Stimulated activated memory B cell treated with anti-CD40 and anti-IgM and Interleukin-4, amounts not matched to agents 10 μg/mL and 1 μg/mL and 100 μg/mL, for 72 hours (primary cell): ENCODE results near the gene STC2.

ENCODE experiments used
- ATAC-seq: fragments of 150-1000 bp; cut with Tn5 transposase; 2 replicates; pipeline ENCODE4 v1.10.0; 2021
- H3K27ac Mint-ChIP-seq: one replicate; pipeline ENCODE4 v1.8.0; 2022; ENCODE audit warnings: mild to moderate bottlenecking, mixed read lengths
- H3K27me3 Mint-ChIP-seq: one replicate; pipeline ENCODE4 v1.8.0; 2022; ENCODE audit warnings: mixed read lengths
- H3K36me3 Mint-ChIP-seq: one replicate; pipeline ENCODE4 v1.8.0; 2022; ENCODE audit warnings: mixed read lengths
- H3K4me1 Mint-ChIP-seq: one replicate; pipeline ENCODE4 v1.8.0; 2022; ENCODE audit warnings: mixed read lengths
- H3K4me3 Mint-ChIP-seq: one replicate; pipeline ENCODE4 v1.8.0; 2022; ENCODE audit warnings: mild to moderate bottlenecking, moderate library complexity, mixed read lengths
- H3K9me3 Mint-ChIP-seq: one replicate; pipeline ENCODE4 v1.8.0; 2022; ENCODE audit warnings: mixed read lengths

Gene STC2

GRCh38 chr5:173279166-173279565 is 49.0 kb downstream of the STC2 start:
- H3K36me3 Mint-ChIP-seq, result peaks cover 2% of the 10 kb centered on the region
- no peaks in the 10 kb centered on the region for H3K4me1 Mint-ChIP-seq
- H3K4me3 Mint-ChIP-seq, result no peak overlapping the region
- ATAC-seq, result no peak
- H3K27me3 Mint-ChIP-seq, result peaks cover 39% of the 10 kb centered on the region
- H3K27ac Mint-ChIP-seq, result no peak overlapping the region
- H3K9me3 Mint-ChIP-seq, result peaks cover 6% of the 10 kb centered on the region

- Mint-ChIP-seq H3K4me3 (no peak overlapping the region), H3K27ac (no peak overlapping the region), H3K27me3 (peaks cover 35% of the 10 kb centered on the region), H3K9me3 (peaks cover 4% of the 10 kb centered on the region), H3K36me3 (no peaks in the 10 kb centered on the region), H3K4me1 (no peaks in the 10 kb centered on the region)
- no peak for ATAC-seq
Observed at GRCh38 chr5:173278641-173279040, 49.6 kb downstream of the STC2 start.

DNA sequence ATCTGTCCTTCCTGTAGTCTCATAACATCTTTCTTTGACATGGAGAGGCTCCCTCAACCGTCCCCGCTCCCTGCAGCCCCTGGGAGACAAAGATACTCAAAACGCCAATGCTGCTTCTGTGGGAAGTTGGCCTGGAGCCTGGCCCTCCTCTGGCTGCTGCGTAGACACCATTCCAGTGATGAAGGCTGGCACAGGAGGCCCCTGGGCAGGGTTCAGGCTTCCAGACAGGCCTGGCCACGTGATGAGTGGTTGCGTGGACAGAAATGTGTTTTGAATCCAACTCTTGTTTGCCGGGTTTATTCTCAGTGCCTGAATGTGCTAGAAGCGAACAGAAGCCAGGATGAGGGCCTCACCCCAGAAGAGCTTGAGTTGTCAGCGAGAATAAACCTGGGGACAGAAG is 50.0 kb downstream of the STC2 start:
- peaks cover 32% of the 10 kb centered on the region for H3K27me3 Mint-ChIP-seq
- H3K4me1 Mint-ChIP-seq, result no peaks in the 10 kb centered on the region
- no peak for ATAC-seq
- H3K36me3 Mint-ChIP-seq, result no peaks in the 10 kb centered on the region
- H3K4me3 Mint-ChIP-seq, result no peak overlapping the region
- H3K9me3 Mint-ChIP-seq, result peaks cover 4% of the 10 kb centered on the region
- no peak overlapping the region for H3K27ac Mint-ChIP-seq

DNA sequence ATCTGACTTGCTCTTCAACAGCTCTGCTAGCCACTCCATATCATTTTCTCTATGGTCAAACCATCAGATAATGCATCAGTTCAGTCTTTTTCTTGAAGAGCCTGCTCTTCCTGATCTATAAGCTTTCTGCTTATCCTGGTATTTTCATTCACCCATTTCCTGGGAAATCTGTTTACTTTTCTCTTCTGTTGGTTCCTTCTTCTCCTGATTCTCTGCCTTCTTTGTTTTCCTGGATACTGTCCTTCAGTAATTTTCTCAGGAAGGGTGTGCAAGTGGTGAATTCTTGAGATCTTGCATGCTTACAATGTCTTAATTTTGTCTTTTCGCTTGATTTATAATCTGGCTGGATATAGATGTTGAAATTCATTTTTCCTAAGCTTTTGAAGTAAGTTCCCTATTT is 53.4 kb downstream of the STC2 start:
- Mint-ChIP-seq H3K27ac (no peak overlapping the region), H3K4me3 (no peak overlapping the region), H3K9me3 (peaks cover 4% of the 10 kb centered on the region), H3K4me1 (no peaks in the 10 kb centered on the region), H3K27me3 (peaks cover 8% of the 10 kb centered on the region), H3K36me3 (no peaks in the 10 kb centered on the region)
- ATAC-seq, result no peak

GRCh38 chr5:173271419-173271818 is 56.8 kb downstream of the STC2 start:
- Mint-ChIP-seq H3K27me3 (peaks cover 27% of the 10 kb centered on the region), H3K4me3 (no peak overlapping the region), H3K36me3 (no peaks in the 10 kb centered on the region), H3K9me3 (peaks cover 4% of the 10 kb centered on the region), H3K4me1 (no peaks in the 10 kb centered on the region), H3K27ac (no peak overlapping the region)
- ATAC-seq, result no peak

DNA sequence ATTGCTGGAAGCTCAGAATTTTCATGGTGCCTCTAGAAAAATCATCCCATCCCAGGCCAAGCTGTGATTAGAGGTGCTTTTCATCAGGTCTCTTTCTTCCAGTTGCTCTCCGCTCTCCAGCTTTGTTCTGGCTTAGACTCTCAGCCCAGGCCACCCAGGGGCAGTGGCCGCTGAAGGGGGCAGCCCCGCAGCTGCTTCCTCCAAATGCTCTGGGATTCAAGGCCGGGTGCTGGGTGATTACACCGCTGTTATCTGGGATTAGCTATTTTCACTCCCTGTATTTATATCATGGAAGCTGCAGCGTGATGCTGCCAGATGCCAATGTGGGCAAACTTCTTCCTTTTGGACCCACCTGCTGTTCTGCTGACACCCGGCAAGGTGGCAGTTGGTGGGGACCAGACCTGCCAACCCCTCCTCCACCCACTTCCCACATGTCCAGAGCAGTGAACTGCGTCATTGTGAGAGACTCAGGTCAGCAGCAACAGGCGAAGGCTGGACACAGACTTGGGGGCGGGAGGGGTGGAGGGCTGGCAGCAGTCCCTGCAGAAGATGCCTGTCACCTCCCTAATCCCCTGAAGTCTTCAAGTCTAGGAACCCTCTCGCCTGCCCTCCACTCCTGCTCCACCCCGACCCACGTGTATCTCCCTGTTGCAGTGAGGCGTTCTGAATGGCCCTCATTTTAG is 59.3 kb downstream of the STC2 start:
- Mint-ChIP-seq H3K9me3 (no peaks in the 10 kb centered on the region), H3K4me1 (no peaks in the 10 kb centered on the region), H3K27me3 (peaks cover 34% of the 10 kb centered on the region), H3K36me3 (no peaks in the 10 kb centered on the region), H3K4me3 (no peak overlapping the region), H3K27ac (no peak overlapping the region)
- ATAC-seq, result no peak

- H3K4me1 Mint-ChIP-seq, result no peaks in the 10 kb centered on the region
- no peak overlapping the region for H3K4me3 Mint-ChIP-seq
- H3K9me3 Mint-ChIP-seq, result no peaks in the 10 kb centered on the region
- peaks cover 50% of the 10 kb centered on the region for H3K27me3 Mint-ChIP-seq
- H3K27ac Mint-ChIP-seq, result no peak overlapping the region
- no peaks in the 10 kb centered on the region for H3K36me3 Mint-ChIP-seq
- no peak for ATAC-seq
Observed at GRCh38 chr5:173265433-173265832, 62.8 kb downstream of the STC2 start.
